ENCODE data around the gene PIK3R3. TPM values are rescaled to one million over a fixed set of nuclear protein-coding genes. Genes with fewer than 3 reads are reported as not detected.
A peak's percentile ranks its signal among the peaks of the same experiment; 100 is the strongest.

The PIK3R3 gene
- total RNA-seq, 1 donor = 14.2 TPM

DNA sequence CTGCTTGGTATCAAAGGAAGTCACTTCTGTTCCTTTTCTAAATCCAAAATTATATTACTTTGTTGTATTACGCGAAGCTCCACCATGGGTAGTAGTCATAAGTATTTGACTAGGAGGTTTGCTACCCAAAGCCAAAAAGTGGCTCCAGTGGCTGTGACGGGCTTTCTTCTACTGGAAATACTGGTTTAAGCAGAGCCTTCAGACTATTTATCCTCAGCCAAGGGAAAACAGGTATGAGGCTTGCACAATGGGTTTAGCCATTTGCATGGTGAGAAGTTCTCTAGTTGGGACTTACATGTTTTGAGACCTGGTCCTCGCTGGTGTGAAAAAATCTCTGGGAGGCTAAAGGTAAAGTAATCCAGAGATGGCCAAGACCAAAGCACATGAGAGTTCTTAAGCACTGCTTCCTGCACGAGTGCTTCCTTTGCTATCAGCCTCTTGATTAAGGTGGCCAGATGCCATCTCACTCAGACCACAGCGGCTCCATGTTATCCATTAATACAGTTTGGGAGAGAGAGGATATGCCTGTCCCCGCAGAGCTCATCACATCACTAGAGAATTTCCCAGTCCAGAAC lies 121.2 kb downstream of the PIK3R3 start:
- H3K4me3 ChIP-seq (ENCODE audit: low read depth, low read length) = no peak overlapping the region
- TF ChIP-seq, protein P1, sequence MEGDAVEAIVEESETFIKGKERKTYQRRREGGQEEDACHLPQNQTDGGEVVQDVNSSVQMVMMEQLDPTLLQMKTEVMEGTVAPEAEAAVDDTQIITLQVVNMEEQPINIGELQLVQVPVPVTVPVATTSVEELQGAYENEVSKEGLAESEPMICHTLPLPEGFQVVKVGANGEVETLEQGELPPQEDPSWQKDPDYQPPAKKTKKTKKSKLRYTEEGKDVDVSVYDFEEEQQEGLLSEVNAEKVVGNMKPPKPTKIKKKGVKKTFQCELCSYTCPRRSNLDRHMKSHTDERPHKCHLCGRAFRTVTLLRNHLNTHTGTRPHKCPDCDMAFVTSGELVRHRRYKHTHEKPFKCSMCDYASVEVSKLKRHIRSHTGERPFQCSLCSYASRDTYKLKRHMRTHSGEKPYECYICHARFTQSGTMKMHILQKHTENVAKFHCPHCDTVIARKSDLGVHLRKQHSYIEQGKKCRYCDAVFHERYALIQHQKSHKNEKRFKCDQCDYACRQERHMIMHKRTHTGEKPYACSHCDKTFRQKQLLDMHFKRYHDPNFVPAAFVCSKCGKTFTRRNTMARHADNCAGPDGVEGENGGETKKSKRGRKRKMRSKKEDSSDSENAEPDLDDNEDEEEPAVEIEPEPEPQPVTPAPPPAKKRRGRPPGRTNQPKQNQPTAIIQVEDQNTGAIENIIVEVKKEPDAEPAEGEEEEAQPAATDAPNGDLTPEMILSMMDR (IDR thresholded peaks at IDR 0.05; ENCODE audit: insufficient read depth, low read depth, low read length) = no peak
- DNase-seq (ENCODE audit: low read depth) = no peak

GRCh38 chr1:46010611-46011010 lies 121.8 kb downstream of the PIK3R3 start:
- TF ChIP-seq, protein P1 (IDR thresholded peaks at IDR 0.05; ENCODE audit: insufficient read depth, low read depth, low read length) = no peak
- no peak overlapping the region for H3K4me3 ChIP-seq (ENCODE audit: low read depth, low read length)
- no peak for DNase-seq (ENCODE audit: low read depth)

DNA sequence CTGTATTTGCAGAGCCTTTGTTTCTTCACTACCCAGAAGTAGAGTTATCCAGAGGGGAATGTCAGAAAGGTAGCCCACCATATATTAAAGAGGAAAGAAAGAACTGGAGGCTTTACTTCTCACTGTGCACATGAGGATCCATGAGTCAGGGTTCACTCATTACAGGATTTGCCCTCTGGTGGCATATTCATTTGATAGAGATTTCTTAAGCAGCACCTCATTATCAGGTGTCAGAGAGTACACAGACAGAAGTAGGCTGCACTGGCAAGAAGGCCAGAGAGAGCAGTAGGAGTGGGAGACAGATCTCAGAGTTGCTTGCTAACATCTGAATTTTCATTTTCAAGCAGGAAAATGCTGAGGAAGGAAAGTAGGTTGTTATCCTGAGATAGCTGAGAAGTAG lies 123.8 kb downstream of the PIK3R3 start:
- TF ChIP-seq, protein P1 (IDR thresholded peaks at IDR 0.05; ENCODE audit: insufficient read depth, low read depth, low read length) = no peak
- H3K4me3 ChIP-seq (ENCODE audit: low read depth, low read length) = no peak overlapping the region
- no peak for DNase-seq (ENCODE audit: low read depth)

DNA sequence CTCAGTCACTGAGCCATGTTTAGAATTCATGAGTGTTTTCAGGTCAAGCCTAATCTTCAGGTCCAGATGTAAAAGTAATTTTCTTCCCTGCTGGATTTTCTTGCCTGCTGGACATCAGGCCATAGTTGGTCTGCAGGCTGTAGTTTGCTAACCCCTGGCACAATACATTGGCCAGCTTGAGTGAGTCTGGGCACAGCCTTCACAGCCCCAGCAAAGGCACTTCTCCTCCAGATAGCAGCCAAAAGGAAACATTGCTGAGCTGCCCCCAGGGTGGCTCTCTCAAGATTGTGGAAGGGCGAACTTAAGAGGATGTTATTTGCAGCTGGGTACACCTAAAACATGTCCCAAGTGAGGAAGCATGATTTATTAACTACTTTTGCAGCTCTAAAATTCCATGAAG lies 126.8 kb downstream of the PIK3R3 start:
- H3K4me3 ChIP-seq (ENCODE audit: low read depth, low read length) = no peak overlapping the region
- TF ChIP-seq, protein P1 (IDR thresholded peaks at IDR 0.05; ENCODE audit: insufficient read depth, low read depth, low read length) = no peak
- DNase-seq (ENCODE audit: low read depth) = no peak

GRCh38 chr1:46004492-46004891 lies 127.9 kb downstream of the PIK3R3 start:
- no peak overlapping the region for H3K4me3 ChIP-seq (ENCODE audit: low read depth, low read length)
- no peak for DNase-seq (ENCODE audit: low read depth)
- TF ChIP-seq, protein P1 (IDR thresholded peaks at IDR 0.05; ENCODE audit: insufficient read depth, low read depth, low read length) = no peak

- peak; percentile 18 for DNase-seq (ENCODE audit: low read depth)
- TF ChIP-seq, protein P1 (IDR thresholded peaks at IDR 0.05; ENCODE audit: insufficient read depth, low read depth, low read length) = no peak
- H3K4me3 ChIP-seq (ENCODE audit: low read depth, low read length) = no peak overlapping the region
Observed at GRCh38 chr1:46003315-46003714, 129.1 kb downstream of the PIK3R3 start.

- TF ChIP-seq, protein P1 (IDR thresholded peaks at IDR 0.05; ENCODE audit: insufficient read depth, low read depth, low read length) = no peak
- DNase-seq (ENCODE audit: low read depth) = no peak
- H3K4me3 ChIP-seq (ENCODE audit: low read depth, low read length) = no peak overlapping the region
Observed at GRCh38 chr1:46002551-46003150, 129.8 kb downstream of the PIK3R3 start.
